OCI-LY1 (cell line): Measurements from ENCODE around the gene SH2D5.

Experiments used
- H2AFZ ChIP-seq: fragments of 200-600 bp; sonication (generic), shearing (Covaris generic); 2 replicates; pipeline ENCODE4 v1.6.0; 2014; ENCODE audit warnings: antibody characterized with exemption, mild to moderate bottlenecking, low read length
- H3F3A ChIP-seq: fragments of 200-600 bp; sonication (generic), shearing (Covaris generic); 2 replicates; pipeline ENCODE4 v1.6.0; 2014; ENCODE audit warnings: mild to moderate bottlenecking, antibody characterized with exemption, low read length, moderate library complexity; ENCODE audit not compliant: insufficient read depth
- H3K27ac ChIP-seq: fragments of 200-600 bp; sonication (generic); 2 replicates; pipeline ENCODE4 v1.5.1; 2014; ENCODE audit warnings: low read length, mixed run types, mild to moderate bottlenecking, low read depth; ENCODE audit not compliant: poor library complexity, severe bottlenecking
- H3K27me3 ChIP-seq: fragments of 200-600 bp; sonication (generic); 2 replicates; pipeline ENCODE4 v1.6.0; 2014; ENCODE audit warnings: antibody characterized with exemption, mild to moderate bottlenecking, low read length, moderate library complexity; ENCODE audit not compliant: insufficient read depth
- H3K36me3 ChIP-seq: fragments of 200-600 bp; sonication (generic); 2 replicates; pipeline ENCODE4 v1.6.1; 2014; ENCODE audit warnings: mild to moderate bottlenecking, antibody characterized with exemption, low read length, moderate library complexity, mixed read lengths; ENCODE audit not compliant: insufficient read depth
- H3K4me1 ChIP-seq: fragments of 200-600 bp; sonication (generic); 2 replicates; pipeline ENCODE4 v1.5.1; 2014; ENCODE audit warnings: mild to moderate bottlenecking, low read length, moderate library complexity; ENCODE audit not compliant: insufficient read depth, severe bottlenecking
- H3K4me2 ChIP-seq: fragments of 200-600 bp; sonication (generic), shearing (Covaris generic); 2 replicates; pipeline ENCODE4 v1.6.1; 2014; ENCODE audit warnings: low read length
- H3K4me3 ChIP-seq: fragments of 200-600 bp; sonication (generic); 2 replicates; pipeline ENCODE4 v1.5.1; 2014; ENCODE audit warnings: low read length, low read depth, mild to moderate bottlenecking, mixed read lengths; ENCODE audit not compliant: poor library complexity, severe bottlenecking
- H3K79me2 ChIP-seq: fragments of 200-600 bp; shearing (Covaris generic); 2 replicates; pipeline ENCODE4 v1.6.1; 2016; ENCODE audit warnings: mixed run types, low read length, mixed read lengths; ENCODE audit not compliant: insufficient read depth
- H3K9ac ChIP-seq: fragments of 200-600 bp; sonication (generic), shearing (Covaris generic); 2 replicates; pipeline ENCODE4 v1.6.1; 2014; ENCODE audit warnings: mild to moderate bottlenecking, low read length, mixed read lengths
- H3K9me2 ChIP-seq: fragments of 200-600 bp; sonication (generic), shearing (Covaris generic); 2 replicates; pipeline ENCODE4 v1.6.1; 2014; ENCODE audit warnings: low read depth, mild to moderate bottlenecking, low read length, mixed read lengths
- H3K9me3 ChIP-seq: fragments of 200-600 bp; shearing (Covaris generic); 2 replicates; pipeline ENCODE4 v1.6.1; 2014; ENCODE audit warnings: low read length, mixed read lengths
- H4K20me1 ChIP-seq: fragments of 200-600 bp; sonication (generic), shearing (Covaris generic); 2 replicates; pipeline ENCODE4 v1.6.0; 2016; ENCODE audit warnings: mild to moderate bottlenecking, low read length; ENCODE audit not compliant: insufficient read depth
- EZH2 ChIP-seq: fragments of 200-600 bp; sonication (generic), shearing (Covaris generic); IDR thresholded peaks from 2 replicates; pipeline ENCODE4 v1.8.0; 2017; ENCODE audit warnings: borderline replicate concordance, mixed run types, mild to moderate bottlenecking, antibody characterized with exemption, low read length, moderate library complexity, mixed read lengths
- TF ChIP-seq, protein P1 (sequence below): fragments of 200-600 bp; sonication (generic), shearing (Covaris generic); IDR thresholded peaks from 2 replicates; pipeline ENCODE4 v1.5.1; 2017; ENCODE audit warnings: mild to moderate bottlenecking, antibody characterized with exemption, low read length, moderate library complexity, mixed read lengths

SH2D5 gene

DNA sequence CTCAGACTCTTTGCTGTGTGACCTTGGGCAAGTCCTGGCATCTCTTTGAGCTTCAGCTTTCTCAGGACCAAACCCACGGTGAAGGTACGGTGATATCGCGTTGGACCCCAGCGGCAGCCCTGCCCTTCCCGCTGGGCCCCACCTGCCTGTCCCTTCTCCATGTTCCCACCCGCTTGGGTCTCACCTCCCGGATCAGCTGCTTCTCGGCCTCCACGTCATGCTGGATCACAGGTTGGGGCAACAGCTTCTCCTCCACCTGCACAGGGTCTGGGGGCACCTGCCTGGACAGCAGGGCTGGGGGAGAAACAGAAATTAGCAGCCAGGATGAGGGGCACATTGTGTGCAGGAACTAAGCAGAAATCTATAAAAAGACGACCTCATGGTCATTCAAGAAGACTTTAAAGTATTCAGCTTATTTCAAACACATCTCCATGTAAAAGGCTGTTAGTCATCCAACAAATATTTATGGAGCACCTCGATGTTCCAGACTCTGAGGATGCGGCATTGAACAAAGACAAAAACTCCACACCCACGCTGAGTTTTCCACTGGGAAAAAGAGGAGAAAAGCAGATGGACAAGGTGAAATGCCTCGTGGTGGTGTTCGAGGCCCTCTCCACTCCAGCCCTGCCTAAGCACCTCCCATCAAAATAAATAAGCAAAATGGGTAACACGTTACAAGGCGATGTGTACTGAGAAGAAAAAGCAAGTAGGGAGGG, 34.1 kb downstream of the SH2D5 start:
- Histone ChIP-seq H3K4me2 (no peak overlapping the region), H3K27ac (no peak overlapping the region), H3K9me3 (no peaks in the 10 kb centered on the region), H3K4me1 (peaks cover 3% of the 10 kb centered on the region), H3K9me2 (no peaks in the 10 kb centered on the region), H2AFZ (no peak overlapping the region), H3F3A (no peaks in the 10 kb centered on the region), H3K79me2 (no peaks in the 10 kb centered on the region), H3K36me3 (no peaks in the 10 kb centered on the region), H4K20me1 (no peaks in the 10 kb centered on the region), H3K27me3 (no peaks in the 10 kb centered on the region; the same call in 1 of the 2 replicates), H3K9ac (no peak overlapping the region), H3K4me3 (no peak overlapping the region)
- no peak for TF ChIP-seq EZH2
- TF ChIP-seq, protein P1, sequence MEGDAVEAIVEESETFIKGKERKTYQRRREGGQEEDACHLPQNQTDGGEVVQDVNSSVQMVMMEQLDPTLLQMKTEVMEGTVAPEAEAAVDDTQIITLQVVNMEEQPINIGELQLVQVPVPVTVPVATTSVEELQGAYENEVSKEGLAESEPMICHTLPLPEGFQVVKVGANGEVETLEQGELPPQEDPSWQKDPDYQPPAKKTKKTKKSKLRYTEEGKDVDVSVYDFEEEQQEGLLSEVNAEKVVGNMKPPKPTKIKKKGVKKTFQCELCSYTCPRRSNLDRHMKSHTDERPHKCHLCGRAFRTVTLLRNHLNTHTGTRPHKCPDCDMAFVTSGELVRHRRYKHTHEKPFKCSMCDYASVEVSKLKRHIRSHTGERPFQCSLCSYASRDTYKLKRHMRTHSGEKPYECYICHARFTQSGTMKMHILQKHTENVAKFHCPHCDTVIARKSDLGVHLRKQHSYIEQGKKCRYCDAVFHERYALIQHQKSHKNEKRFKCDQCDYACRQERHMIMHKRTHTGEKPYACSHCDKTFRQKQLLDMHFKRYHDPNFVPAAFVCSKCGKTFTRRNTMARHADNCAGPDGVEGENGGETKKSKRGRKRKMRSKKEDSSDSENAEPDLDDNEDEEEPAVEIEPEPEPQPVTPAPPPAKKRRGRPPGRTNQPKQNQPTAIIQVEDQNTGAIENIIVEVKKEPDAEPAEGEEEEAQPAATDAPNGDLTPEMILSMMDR, result no peak

DNA sequence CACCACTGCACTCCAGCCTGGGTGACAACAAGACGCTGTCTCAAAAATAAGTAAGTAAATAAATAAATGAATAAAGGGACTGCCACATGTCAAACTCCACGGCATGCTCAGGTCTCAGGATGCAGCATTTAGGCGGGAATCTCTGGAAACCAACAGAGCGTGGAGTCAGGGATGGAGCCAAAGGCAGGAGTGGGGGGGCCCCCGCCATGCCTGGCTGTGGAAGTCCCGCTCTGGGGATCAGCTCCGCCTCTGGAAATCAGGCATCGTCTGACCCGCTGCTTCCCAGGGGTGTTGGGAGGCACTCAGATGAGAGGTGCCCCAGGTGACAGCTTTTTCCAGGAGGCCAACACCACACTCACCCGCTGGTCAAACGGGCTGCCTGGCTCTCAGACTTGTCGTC, 34.9 kb downstream of the SH2D5 start:
- TF ChIP-seq, protein P1, result no peak
- TF ChIP-seq EZH2, result no peak
- Histone ChIP-seq H2AFZ (no peak overlapping the region), H3K79me2 (no peaks in the 10 kb centered on the region), H3F3A (no peaks in the 10 kb centered on the region), H3K36me3 (no peaks in the 10 kb centered on the region), H3K27me3 (no peaks in the 10 kb centered on the region; the same call in 1 of the 2 replicates), H3K27ac (no peak overlapping the region), H3K4me1 (peaks cover 3% of the 10 kb centered on the region), H3K9me2 (no peaks in the 10 kb centered on the region), H3K4me3 (no peak overlapping the region), H3K4me2 (no peak overlapping the region), H4K20me1 (no peaks in the 10 kb centered on the region), H3K9me3 (no peaks in the 10 kb centered on the region), H3K9ac (no peak overlapping the region)

DNA sequence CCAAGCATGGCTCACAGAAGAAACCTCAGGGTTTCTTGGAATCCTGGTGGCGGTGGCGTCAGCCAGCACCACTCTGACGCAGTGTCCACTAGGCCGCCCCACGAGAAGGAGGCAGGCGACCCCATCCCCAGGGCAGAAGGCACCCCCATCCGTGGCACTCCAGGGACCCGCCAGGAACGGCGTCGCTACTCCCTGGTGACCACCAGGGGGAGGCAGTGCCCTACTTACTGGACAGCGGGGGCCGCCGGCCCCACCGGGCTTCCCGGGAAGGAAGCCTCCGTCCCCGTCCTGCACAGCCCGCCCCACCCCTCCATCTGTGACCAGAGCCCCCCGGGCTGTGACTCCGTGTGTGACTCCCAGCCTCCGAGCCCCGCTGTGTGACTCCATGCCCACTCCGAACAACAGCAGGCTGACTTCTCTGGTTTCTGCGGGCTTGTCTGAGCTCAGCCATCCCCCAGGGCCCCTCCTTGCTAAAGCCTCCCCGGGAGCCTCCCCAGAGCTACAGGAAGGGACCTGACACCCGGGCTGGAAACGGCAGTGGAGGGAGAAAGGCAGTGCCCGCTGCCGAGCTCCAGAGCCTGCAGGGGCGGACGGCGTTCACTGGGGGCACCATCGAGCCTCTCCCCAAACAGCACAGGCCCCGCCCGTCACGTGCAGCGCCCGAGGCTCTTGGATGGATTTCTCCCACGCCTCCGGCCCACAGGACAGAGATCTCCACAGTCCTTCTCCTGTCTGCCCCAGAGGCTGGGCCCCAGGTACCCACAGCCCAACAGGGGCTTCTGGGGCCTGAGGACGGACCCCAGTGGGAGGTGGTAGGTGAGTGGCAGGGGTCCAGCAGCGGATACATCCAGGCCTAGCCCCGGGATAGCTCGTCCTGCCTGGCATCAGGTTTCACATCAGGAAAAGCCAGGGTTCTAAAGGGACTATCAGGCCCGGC, 35.8 kb downstream of the SH2D5 start:
- Histone ChIP-seq H3K36me3 (no peaks in the 10 kb centered on the region), H3K27ac (no peak overlapping the region)

More for the DNA sequence above, 35.8 kb downstream of the SH2D5 start:
- Histone ChIP-seq H3K79me2 (no peaks in the 10 kb centered on the region), H4K20me1 (no peaks in the 10 kb centered on the region), H3K27me3 (no peaks in the 10 kb centered on the region; the same call in 1 of the 2 replicates), H2AFZ (peak overlapping the region; percentile 99), H3K4me2 (peak overlapping the region; percentile 99), H3K4me3 (peak overlapping the region; percentile 80), H3K9me2 (no peaks in the 10 kb centered on the region), H3K9ac (peak overlapping the region; percentile 89), H3K9me3 (no peaks in the 10 kb centered on the region), H3K4me1 (peaks cover 3% of the 10 kb centered on the region), H3F3A (no peaks in the 10 kb centered on the region)
- TF ChIP-seq, protein P1, result peak; percentile 84
- TF ChIP-seq EZH2, result no peak
